Germinal center (tissue), 1 donor: Measurements from ENCODE around the gene TNS3.
"Not testable (repeated sequence)": the region's sequence is repeated elsewhere in the genome, so short reads cannot be mapped to it uniquely, and the experiment has no call there.

ENCODE experiments used
- DNase-seq: peaks from one replicate; pipeline ENCODE4 v3.0.0; 2012; ENCODE audit warnings: mixed read lengths, low spot score

Gene TNS3

DNA sequence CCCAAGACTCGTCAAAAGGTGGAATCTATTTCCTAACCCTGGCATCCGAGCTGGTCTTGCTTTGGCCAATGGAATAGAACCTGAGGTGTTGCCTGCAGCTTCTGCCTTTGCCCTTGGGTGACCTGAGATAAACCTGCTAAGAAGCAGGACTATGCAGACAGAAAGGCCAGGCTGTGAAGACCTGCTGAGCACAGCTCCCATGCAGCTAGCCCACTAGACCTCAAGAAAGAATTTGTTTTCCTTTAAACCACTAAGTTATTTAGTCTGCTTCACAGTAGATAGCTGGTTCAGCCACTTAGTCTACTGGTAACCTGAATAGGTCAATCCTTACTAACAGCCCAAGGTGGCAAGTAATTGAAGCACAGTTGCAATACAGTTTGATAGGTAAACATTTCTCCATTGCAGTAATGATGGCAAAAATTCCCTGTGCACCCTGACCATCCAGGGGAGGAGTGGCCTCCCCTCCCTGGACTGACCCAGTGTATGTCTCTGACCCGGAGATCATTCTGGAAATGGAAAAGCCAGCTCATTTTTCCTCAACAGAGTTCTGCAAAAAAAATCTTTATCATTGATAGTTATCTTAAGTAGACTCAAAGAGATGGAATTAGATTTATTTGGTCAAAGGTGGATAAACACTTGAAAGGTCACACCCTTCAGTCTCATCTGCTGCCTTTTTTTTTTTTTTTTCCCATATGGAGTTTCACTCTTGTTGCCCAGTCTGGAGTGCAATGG lies 20.0 kb downstream of the TNS3 start:
- no peak for DNase-seq

DNA sequence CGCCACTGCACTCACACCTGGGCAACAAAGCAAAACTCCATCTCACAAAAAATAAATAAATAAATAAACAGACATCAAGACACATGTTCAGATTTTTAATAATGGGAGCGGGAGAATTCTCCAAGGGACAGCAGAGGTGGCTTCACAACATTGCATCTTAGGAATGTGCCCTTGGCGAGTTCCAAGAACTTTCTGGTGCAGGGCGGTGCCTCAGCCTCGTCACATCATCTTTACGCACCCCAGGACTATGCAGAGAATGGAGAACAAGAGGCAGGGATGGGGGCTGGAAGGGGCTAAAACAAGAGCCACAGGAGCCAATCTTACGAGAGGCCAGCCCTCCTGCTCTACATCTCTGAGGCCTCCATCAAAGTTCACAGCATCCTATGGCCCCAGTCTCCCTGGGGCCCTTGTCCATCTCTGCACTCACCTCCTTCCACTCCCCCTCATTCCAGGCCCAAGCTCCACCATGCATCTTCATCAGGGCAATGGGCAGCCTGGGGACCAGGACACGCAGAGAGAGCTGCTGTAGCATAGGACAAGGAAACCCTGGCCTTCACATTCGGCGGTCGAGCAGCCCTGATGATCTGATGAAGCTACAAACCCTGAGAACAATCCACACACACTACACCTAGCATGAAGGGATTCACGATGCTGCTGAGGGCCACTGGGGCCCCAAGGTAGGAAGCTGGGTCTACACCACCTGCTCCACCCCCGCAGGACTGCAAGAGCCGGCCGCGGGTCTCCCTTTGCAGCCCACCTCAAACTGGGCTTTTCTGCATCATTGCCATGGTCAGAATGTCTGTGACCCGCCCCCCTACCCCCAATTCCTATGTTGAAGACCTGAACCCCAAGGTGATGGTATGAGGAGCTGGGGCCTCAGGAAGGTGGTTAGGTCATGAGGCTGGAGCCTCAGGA lies 22.3 kb downstream of the TNS3 start:
- no peak for DNase-seq

DNA sequence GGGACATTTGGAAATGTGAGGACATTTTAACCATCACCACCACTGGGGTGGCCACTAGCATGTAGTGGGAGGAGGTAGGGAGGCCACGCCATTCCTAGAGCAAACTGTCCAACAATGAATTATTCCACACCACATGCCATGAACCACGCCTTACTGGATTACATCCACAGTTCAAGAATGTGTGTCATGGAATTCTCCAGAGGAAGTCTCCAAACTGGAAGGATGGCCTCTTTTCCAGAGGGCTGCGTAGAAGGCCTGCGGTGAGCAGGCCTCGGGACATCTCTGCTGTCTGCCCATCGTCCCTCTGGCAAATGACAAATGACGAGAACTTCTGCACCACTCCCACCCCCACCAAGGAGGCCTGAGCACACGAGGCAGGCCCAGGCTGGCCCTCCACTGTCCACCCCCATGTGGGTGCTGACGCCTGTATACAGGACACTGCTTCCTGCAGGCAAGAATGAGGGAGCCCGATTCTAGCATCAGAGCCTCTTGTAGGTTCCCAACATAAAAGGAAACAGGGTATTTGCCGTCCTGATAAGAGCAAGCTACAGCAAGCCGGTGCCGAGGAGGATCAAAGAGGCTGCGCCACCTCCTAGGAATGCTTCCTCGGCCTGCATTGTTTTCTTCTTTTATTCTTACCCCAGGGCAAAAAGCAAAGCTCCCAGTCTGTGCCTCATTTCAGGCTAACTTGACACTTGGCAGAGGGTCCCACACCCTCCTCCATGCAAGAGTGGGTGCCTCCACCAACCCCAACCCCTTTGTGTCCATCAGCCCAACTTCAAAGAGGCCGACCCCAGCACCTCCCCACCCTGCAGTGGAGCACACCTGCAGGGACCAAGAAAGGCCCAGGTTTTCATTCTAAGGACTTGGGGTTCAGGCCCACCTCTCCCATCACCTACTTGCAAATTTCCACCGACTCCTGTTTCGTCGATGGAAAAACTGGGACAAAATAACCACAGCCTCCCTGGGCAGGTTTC lies 23.9 kb downstream of the TNS3 start:
- DNase-seq, result no peak

- no peak for DNase-seq
Observed at GRCh38 chr7:47557317-47557693, 24.6 kb downstream of the TNS3 start.

- no peak for DNase-seq
Observed at GRCh38 chr7:47556511-47557180, 25.3 kb downstream of the TNS3 start.

DNA sequence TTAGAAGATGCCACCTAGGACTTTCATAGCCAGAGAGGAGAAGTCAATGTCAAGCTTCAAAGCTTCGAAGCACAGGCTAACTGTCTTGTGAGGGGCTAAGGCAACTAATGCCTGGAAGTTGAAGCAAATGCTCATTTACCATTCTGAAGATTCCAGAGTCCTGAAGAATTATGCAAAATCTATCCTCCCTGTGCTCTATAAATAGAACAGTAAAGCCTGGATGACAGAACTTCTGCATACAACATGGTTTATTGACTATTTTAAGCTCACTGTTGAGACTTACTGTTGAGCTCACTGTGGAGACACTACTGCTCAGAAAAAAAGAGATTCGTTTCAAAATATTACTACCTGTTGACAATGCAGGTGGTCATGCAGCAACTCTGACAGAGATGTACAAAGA lies 28.6 kb downstream of the TNS3 start:
- DNase-seq, result no peak

DNA sequence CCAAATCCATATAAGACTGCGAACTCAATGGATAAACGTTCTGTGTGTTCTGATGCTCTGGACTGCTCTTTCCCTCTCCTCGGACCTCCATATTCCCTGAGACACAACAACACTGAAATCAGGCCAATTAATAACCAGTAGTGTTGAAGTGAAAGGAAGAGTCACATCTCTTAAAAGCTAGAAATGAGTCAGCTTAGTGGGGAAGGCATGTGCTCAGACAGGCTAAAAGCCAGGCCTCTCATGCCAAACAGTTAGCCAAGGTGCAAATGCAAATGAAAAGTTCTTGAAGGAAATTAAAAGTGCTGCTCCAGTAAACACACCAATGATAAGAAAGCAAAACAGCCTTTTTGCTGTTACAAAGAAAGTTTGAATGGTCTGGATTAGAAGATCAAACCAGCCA lies 29.3 kb downstream of the TNS3 start:
- DNase-seq, result no peak

DNA sequence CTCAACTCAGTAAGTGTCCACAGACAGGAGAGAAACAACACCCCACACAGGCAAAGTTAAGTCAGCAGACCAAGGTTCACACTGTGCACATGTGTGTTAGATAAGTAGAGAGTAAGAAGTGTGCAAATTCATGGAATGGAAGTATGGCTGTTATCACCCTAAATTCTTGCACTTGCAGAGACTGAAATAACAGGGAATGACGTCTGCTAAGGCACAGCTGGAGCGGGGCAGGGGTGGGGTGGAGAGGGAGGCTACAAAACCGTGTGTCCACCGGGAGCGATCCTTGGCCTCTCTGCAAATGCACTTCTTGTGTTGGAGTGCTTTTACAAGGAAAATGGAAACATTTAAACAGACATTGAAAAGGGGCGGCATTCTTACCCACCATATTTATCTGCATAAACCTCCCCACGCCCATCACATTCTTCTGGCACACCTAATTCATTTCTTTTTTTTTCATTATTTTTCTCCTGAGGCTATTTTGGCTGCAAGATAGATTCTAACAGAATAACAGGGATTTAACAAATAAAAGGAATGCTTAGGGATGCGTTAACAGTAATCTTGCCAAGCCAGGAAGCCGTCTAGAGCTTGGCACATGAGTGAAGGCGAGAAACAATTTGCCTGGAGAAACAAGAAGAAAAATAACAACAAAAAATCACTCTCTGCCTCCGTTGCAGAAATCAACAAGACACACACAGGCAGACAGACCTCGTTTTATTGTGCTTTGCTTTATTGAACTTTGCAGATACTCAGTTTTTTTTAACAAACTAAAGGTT lies 30.1 kb downstream of the TNS3 start:
- no peak for DNase-seq

DNA sequence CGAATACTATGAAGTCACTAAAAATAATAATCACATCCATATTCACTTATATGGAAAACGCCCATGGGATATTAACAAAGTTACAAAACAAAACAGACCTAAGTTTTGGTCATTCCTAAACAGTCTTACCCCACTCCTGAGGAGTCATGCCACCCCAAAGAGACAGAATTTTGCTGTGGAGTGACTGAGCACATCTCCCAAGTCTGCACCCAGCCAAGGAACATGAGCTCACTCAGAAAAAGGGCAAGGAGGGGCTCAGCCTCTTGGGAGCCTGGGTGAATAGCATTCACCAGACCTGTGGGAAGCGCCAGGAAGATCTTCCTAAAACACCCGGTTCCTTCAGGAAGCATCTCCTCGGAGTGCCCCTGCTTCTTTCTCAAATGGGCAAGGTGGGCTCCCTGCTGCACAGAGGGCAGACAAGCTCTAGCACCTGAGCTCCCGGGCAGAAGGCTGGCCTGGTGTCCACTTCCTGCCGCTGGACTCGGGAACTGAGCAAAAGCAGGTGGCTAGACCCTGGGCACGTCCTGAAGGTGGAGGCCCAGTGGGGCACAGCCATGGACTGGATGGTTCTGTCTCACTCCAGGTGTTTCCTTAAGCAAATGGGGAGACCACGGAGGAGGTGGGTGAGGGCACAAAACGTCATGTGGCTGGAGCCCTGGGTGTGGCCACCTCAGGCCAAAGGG lies 31.0 kb downstream of the TNS3 start:
- no peak for DNase-seq

DNA sequence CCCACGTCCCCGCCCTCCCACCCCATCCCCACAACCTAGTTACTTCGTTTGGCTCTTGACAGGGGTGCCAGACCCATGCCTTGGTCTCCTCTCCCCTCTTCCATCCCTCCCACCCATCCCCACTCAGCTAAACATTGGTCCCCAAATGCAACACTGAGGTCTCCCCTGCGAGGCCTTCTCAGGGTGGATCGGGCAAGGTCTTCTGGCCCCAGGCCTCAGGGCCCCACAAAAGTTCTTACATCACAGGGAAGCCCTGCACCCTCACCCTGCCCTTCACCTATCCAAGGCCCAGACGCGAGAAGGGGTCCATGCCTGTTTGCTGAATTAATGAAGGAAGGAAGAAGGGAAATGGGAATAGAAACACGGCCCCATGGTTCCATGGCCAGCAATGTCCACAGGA lies 32.0 kb downstream of the TNS3 start:
- DNase-seq, result no peak

DNA sequence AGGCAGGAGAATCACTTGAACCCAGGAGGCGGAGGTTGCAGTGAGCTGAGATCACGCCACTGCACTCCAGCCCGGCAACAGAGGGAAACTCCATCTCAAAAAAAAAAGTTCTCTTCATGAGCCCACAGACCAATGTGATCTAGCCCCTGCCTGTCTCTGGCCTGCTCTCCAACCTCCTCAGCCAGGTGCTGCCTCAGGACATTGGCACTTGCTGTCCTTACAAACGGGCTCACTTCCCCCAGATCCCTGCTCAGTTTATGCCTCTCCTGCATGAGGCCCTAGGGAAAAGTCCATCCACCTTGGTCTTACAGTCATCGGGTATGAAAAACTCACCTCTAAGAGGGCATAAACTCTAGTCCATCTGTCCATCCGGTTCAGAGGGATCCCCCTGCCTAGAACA lies 32.5 kb downstream of the TNS3 start:
- no peak for DNase-seq

DNA sequence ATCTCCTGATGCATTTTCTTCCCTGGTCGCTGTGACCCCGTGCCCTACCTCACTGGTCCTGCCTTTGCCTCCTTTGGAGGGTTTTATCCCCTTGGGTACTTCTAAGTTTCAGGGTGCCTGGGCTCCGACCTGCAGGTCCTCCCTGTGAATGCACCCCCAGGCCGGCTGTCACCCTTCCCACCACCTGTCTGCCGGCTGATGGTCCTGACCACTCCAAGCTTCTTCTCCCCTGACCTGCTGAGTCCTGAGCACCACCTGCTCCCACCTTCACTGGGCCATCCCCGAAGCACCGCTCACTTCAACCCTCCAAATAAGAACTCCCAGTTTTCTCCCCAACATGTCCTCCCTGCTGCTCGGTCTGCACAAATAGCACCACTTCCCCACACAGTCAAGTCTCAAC lies 33.4 kb downstream of the TNS3 start:
- DNase-seq, result no peak

DNA sequence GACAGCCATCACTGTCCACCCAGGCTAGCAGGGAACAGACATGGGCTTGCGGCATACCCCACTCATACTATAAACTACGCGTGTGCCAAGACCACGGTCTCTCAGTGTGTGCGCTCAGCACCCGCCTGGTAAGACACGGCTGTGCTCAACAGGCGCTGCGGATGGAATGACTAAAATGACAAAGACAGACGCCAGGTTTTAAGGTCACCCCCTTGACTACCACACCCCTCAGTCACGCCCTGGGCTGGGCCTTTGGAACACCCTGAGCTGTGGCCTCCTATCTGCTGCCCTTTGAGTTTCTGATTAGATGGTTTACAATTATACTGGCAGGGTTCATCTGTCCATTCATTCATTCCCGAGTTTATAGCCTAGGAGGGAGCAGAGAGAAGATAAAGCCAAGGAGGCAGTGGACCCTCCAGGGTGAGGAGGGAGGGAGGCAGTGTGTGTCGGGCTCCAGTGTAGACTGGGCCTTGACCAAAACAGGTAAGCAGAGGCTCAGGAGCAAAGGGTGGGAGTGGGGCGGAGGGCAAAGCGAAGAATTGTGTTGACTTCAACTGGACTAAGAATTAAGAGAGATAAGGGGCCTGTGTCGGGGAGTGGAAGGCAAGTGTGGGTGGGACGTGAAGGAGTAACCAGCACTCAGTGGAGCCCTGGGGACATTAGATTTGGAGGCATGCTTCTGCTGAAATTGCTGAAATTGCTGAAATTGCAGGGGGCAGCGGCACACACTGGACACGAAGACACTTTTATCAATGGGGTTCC lies 35.0 kb downstream of the TNS3 start:
- no peak for DNase-seq

GRCh38 chr7:47546171-47546570 lies 35.7 kb downstream of the TNS3 start:
- no peak for DNase-seq

DNA sequence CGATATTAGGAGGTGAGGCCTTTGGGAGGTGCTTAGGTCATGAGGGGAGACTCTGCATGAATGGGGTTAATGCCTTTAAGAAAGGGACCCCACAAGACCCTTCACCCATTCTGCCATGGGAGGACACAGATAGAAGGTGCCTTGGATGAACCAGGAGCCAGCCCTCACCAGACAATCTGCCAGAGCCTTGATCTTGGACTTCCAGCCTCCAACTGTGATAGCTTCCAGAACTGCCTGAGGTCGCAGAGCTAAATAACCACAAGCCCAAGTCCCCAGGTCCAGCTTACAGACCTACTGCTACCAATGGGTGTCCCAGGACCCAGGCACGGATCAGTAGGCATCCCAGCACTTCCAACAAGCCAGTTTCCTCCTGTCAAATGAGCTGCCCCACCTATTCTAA lies 37.5 kb downstream of the TNS3 start:
- DNase-seq, result no peak

GRCh38 chr7:47543714-47544113 lies 38.2 kb downstream of the TNS3 start:
- DNase-seq, result peak; percentile 47

DNA sequence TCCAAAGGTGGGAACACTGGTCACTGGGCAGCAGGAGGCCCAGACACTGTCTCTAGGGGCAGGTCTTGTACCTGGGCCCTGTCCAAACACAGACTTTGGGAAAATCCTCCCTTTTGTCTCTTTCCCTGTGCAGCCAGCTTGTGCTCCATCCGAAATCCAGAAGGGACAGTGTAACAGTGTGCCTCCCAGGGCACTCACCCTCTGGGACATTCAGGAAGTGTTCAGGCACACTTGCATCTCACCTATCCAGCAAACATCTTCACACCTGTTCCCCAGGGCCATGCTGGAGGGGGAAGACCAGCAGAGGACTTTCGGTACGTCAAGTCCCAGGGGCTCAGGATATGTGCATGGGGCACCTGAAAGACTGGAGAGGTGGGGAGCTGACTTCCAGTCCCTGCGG lies 38.9 kb downstream of the TNS3 start:
- DNase-seq, result no peak

GRCh38 chr7:47542051-47542450 lies 39.9 kb downstream of the TNS3 start:
- no peak for DNase-seq

DNA sequence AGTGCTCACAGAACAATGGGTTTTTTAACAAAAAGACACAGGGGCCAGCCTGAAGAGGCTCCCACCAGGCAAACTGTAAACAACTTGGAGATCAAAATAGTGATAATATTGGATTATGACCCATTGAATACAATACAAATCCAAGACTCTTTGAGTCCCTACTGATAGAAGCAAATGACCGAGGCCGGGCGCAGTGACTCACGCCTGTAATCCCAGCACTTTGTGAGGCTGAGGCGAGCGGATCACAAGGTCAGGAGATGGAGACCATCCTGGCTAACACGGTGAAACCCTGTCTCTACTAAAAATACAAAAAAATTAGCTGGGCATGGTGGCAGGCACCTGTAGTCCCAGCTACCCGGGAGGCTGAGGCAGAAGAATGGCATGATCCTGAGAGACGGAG lies 40.4 kb downstream of the TNS3 start:
- DNase-seq, result not testable (repeated sequence)
